SK-N-MC (cell line): ENCODE measurements around the gene SEBOX.

Experiments
- EZH2 ChIP-seq: fragments of 200-600 bp; sonication (generic); IDR thresholded peaks from one replicate; pipeline ENCODE4 v1.6.1; 2017; ENCODE audit warnings: antibody characterized with exemption
- FOXP2 ChIP-seq: optimal IDR thresholded peaks from 2 replicates; pipeline ENCODE3; 2011; ENCODE audit warnings: mild to moderate bottlenecking, moderate library complexity; ENCODE audit not compliant: insufficient read depth; ENCODE audit errors: extremely low read length, control extremely low read depth
- POLR2AphosphoS5 ChIP-seq: IDR thresholded peaks from 2 replicates; pipeline ENCODE4 v1.6.1; 2012; ENCODE audit warnings: mild to moderate bottlenecking, low read depth, low read length, borderline replicate concordance

- TF ChIP-seq EZH2 (no peak), POLR2AphosphoS5 (peak; percentile 63; the same call in 1 of the 2 replicates), FOXP2 (no peak)
Measured at GRCh38 chr17:28405632-28406472, 40.9 kb upstream of the SEBOX start, which contains the start of gene SLC46A1.
